ENCODE results near the gene FNBP1L.

- TF ChIP-seq, protein P1, sequence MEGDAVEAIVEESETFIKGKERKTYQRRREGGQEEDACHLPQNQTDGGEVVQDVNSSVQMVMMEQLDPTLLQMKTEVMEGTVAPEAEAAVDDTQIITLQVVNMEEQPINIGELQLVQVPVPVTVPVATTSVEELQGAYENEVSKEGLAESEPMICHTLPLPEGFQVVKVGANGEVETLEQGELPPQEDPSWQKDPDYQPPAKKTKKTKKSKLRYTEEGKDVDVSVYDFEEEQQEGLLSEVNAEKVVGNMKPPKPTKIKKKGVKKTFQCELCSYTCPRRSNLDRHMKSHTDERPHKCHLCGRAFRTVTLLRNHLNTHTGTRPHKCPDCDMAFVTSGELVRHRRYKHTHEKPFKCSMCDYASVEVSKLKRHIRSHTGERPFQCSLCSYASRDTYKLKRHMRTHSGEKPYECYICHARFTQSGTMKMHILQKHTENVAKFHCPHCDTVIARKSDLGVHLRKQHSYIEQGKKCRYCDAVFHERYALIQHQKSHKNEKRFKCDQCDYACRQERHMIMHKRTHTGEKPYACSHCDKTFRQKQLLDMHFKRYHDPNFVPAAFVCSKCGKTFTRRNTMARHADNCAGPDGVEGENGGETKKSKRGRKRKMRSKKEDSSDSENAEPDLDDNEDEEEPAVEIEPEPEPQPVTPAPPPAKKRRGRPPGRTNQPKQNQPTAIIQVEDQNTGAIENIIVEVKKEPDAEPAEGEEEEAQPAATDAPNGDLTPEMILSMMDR (IDR thresholded peaks at IDR 0.05; ENCODE audit: low read length): no peak
- TF ChIP-seq EZH2 (IDR thresholded peaks at IDR 0.05; ENCODE audit: borderline replicate concordance, low read length): no peak
Measured at GRCh38 chr1:93552741-93553455, 105.0 kb downstream of the FNBP1L start.
